ENCODE data around the gene CD163L1.

Gene CD163L1

DNA sequence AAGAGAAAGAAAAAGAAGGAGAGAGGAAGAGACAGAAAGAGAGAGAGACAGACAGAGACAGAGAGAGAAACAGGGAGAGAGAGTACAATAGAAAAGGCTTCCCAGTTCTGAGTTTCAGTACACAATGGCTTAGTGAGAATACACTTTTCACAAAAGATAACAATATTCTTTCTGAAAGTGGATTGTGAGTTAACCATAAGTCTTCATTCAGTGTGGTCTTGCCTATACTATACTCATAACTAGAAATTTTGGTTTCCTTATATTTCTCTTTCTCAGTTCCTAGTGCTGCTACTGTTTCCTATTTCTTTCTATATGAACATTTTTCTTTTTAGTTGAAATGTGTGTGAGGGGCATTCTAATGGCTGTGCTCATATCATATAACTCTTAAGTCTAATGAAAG is 9.3 kb downstream of the CD163L1 start:
- H3K4me2 ChIP-seq: peak overlapping the region in 2 of 11 experiments; percentile 5 to 22; a peak in 2 of 22 replicates
- H3K4me3 ChIP-seq: no peak overlapping the region
- no peaks in the 10 kb centered on the region for H3K27me3 ChIP-seq
- no peak overlapping the region for H3K27ac ChIP-seq
- H4K20me1 ChIP-seq: peaks cover 0 to 66% (median 0%) of the 10 kb centered on the region in 11 experiments; a peak in 2 of 22 replicates
- H3K4me1 ChIP-seq: peaks cover 0 to 24% (median 0%) of the 10 kb centered on the region in 10 experiments; a peak in 1 of 20 replicates
- no peak for TF ChIP-seq Cebpa-rat (IDR thresholded peaks at IDR 0.05)
- peaks cover 0 to 2% (median under 1%) of the 10 kb centered on the region in 11 experiments; a peak in 10 of 22 replicates for H3K9me3 ChIP-seq (replicated peaks in 1 of 11)
- H3K36me3 ChIP-seq: peaks cover 0 to 66% (median 0%) of the 10 kb centered on the region in 11 experiments; a peak in 5 of 22 replicates
- no peak overlapping the region for H3K9ac ChIP-seq

GRCh38 chr12:7433276-7433822 is 10.6 kb downstream of the CD163L1 start:
- H4K20me1 ChIP-seq: peaks cover 0 to 72% (median 0%) of the 10 kb centered on the region in 11 experiments; a peak in 2 of 22 replicates
- H3K27ac ChIP-seq: no peak overlapping the region
- 0 out of 22 replicates have a peak overlapping the region, but pooled peaks of 1 of the 11 experiments have one; percentile 7 for H3K4me2 ChIP-seq
- no peak overlapping the region for H3K4me3 ChIP-seq
- no peak overlapping the region for H3K9ac ChIP-seq
- peaks cover 0 to 77% (median 0%) of the 10 kb centered on the region in 11 experiments; a peak in 5 of 22 replicates for H3K36me3 ChIP-seq
- H3K4me1 ChIP-seq: peaks cover 0 to 20% (median 0%) of the 10 kb centered on the region in 10 experiments; a peak in 1 of 20 replicates
- no peaks in the 10 kb centered on the region for H3K27me3 ChIP-seq
- no peaks in the 10 kb centered on the region for H3K9me3 ChIP-seq (replicated peaks in 1 of 11)
- TF ChIP-seq Cebpa-rat (IDR thresholded peaks at IDR 0.05): no peak

- H3K27ac ChIP-seq: no peak overlapping the region
- H3K4me2 ChIP-seq: no peak overlapping the region
- TF ChIP-seq Cebpa-rat (IDR thresholded peaks at IDR 0.05): no peak
- no peak overlapping the region for H3K4me3 ChIP-seq
- H3K9me3 ChIP-seq (replicated peaks in 1 of 11): peaks cover 0 to 4% (median 0%) of the 10 kb centered on the region in 11 experiments; a peak in 4 of 22 replicates
- H4K20me1 ChIP-seq: peaks cover 0 to 82% (median 0%) of the 10 kb centered on the region in 11 experiments; a peak in 2 of 22 replicates
- no peaks in the 10 kb centered on the region for H3K27me3 ChIP-seq
- peaks cover 0 to 89% (median 0%) of the 10 kb centered on the region in 11 experiments; a peak in 5 of 22 replicates for H3K36me3 ChIP-seq
- peaks cover 0 to 20% (median 0%) of the 10 kb centered on the region in 10 experiments; a peak in 1 of 20 replicates for H3K4me1 ChIP-seq
- no peak overlapping the region for H3K9ac ChIP-seq
These were observed 11.8 kb downstream of the CD163L1 start for GRCh38 chr12:7431993-7432685.

DNA sequence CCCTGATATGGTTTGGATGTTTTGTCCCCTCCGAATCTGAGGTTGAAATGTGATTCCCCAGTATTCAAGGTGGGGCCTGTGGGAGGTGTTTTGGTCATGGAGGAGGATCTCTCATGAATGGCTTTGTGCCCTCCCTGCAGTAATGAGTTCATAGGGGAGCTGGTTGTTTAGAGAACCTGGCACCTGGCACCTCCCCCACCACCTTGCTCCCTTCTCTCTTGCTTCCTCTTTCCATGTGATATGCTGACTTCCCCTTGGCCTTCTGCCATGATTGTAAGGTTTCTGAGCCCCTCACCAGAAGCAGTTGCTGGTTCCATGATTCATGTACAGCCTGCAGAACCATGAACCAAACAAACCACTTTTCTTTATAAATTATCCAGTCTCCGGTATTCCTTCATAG is 32.6 kb downstream of the CD163L1 start:
- no peak for TF ChIP-seq Cebpa-rat (IDR thresholded peaks at IDR 0.05)
- Histone ChIP-seq H3K9ac (no peak overlapping the region), H3K27me3 (no peaks in the 10 kb centered on the region), H3K36me3 (peaks cover 0 to 84% (median 0%) of the 10 kb centered on the region in 11 experiments; a peak in 4 of 22 replicates), H4K20me1 (peaks cover 0 to 84% (median 0%) of the 10 kb centered on the region in 11 experiments; a peak in 3 of 22 replicates), H3K4me2 (peak overlapping the region in 6 of 11 experiments; percentile 4 to 26 (median 12); a peak in 6 of 22 replicates), H3K9me3 (replicated peaks in 1 of 11) (peaks cover 0 to 3% (median 0%) of the 10 kb centered on the region in 11 experiments; a peak in 2 of 22 replicates), H3K4me1 (peaks cover 0 to 26% (median 5%) of the 10 kb centered on the region in 10 experiments; a peak in 10 of 20 replicates), H3K27ac (no peak overlapping the region), H3K4me3 (no peak overlapping the region)

- H3K36me3 ChIP-seq: peaks cover 0 to 88% (median 0%) of the 10 kb centered on the region in 11 experiments; a peak in 4 of 22 replicates
- peaks cover 0 to 17% (median 0%) of the 10 kb centered on the region in 10 experiments; a peak in 4 of 20 replicates for H3K4me1 ChIP-seq
- peak overlapping the region in 2 of 11 experiments; percentile 12 to 39; a peak in 1 of 22 replicates for H3K4me2 ChIP-seq
- no peak overlapping the region for H3K4me3 ChIP-seq
- H3K27ac ChIP-seq: no peak overlapping the region
- no peak for TF ChIP-seq Cebpa-rat (IDR thresholded peaks at IDR 0.05)
- H3K27me3 ChIP-seq: no peaks in the 10 kb centered on the region
- peaks cover 0 to 92% (median 0%) of the 10 kb centered on the region in 11 experiments; a peak in 3 of 22 replicates for H4K20me1 ChIP-seq
- no peak overlapping the region for H3K9ac ChIP-seq
- no peaks in the 10 kb centered on the region; a peak in 1 of 22 replicates for H3K9me3 ChIP-seq (replicated peaks in 1 of 11)
These were observed 39.7 kb downstream of the CD163L1 start for GRCh38 chr12:7404275-7404674.

DNA sequence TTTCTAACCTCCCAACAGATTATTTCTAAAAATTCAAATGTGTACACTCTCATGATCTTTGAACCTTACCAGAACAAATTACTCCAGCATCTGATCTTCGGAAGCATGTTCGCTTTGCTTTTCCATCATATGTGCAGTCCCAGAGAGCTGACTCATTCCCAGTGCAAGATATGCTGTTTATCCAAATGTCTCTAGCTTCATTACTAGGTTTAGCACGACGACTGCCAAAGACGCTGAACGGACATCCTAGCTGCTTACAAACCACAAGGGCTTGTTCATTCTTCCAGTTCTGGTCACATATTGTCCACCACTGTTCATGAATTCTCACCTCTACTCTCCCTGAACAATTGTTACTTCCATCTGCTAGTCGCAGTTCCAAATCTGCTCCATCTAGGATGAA is 40.5 kb downstream of the CD163L1 start:
- Histone ChIP-seq H3K27ac (no peak overlapping the region), H3K4me2 (peak overlapping the region in 1 of 11 experiments; percentile 13; a peak in 1 of 22 replicates), H3K9ac (no peak overlapping the region), H3K36me3 (peaks cover 0 to 88% (median 0%) of the 10 kb centered on the region in 11 experiments; a peak in 4 of 22 replicates), H4K20me1 (peaks cover 0 to 91% (median 0%) of the 10 kb centered on the region in 11 experiments; a peak in 3 of 22 replicates), H3K4me1 (peaks cover 0 to 17% (median 0%) of the 10 kb centered on the region in 10 experiments; a peak in 4 of 20 replicates), H3K9me3 (replicated peaks in 1 of 11) (no peaks in the 10 kb centered on the region; a peak in 1 of 22 replicates), H3K27me3 (no peaks in the 10 kb centered on the region), H3K4me3 (no peak overlapping the region)
- no peak for TF ChIP-seq Cebpa-rat (IDR thresholded peaks at IDR 0.05)

- peaks cover 0 to 9% (median 0%) of the 10 kb centered on the region in 11 experiments; a peak in 4 of 22 replicates for H3K9me3 ChIP-seq (replicated peaks in 1 of 11)
- no peak for TF ChIP-seq Cebpa-rat (IDR thresholded peaks at IDR 0.05)
- H3K9ac ChIP-seq: no peak overlapping the region
- peaks cover 0 to 89% (median 0%) of the 10 kb centered on the region in 11 experiments; a peak in 3 of 22 replicates for H4K20me1 ChIP-seq
- no peak overlapping the region for H3K4me3 ChIP-seq
- H3K4me1 ChIP-seq: peaks cover 0 to 15% (median 0%) of the 10 kb centered on the region in 10 experiments; a peak in 4 of 20 replicates
- no peaks in the 10 kb centered on the region for H3K27me3 ChIP-seq
- H3K36me3 ChIP-seq: peaks cover 0 to 88% (median 0%) of the 10 kb centered on the region in 11 experiments; a peak in 4 of 22 replicates
- no peak overlapping the region for H3K4me2 ChIP-seq
- H3K27ac ChIP-seq: no peak overlapping the region
These were observed 44.9 kb downstream of the CD163L1 start for GRCh38 chr12:7399089-7399488.

DNA sequence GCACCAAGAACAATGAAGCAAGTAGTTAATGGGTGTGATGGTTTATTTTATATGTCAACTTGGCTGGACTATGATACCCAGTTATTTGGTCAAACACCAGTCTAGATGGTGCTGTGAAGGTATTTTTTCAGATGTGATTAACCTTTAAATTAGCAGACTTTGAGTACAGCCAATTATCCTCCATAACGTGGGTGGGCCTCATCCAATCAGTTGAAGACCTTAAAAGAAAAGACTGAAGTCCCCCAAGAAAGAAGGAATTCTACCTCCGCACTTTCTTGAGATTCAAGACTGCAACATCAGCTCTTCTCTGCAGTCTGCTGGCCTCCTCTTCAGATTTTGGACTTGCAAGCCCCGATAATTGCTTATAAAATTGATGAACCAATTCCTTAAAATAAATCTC is 47.5 kb downstream of the CD163L1 start:
- Histone ChIP-seq H3K27me3 (no peaks in the 10 kb centered on the region), H3K4me2 (peak overlapping the region in 2 of 11 experiments; percentile 10 to 16; a peak in 2 of 22 replicates), H3K36me3 (peaks cover 0 to 91% (median 0%) of the 10 kb centered on the region in 11 experiments; a peak in 4 of 22 replicates), H3K4me1 (peaks cover 0 to 9% (median 0%) of the 10 kb centered on the region in 10 experiments; a peak in 3 of 20 replicates), H3K27ac (no peak overlapping the region), H3K9me3 (replicated peaks in 1 of 11) (peaks cover 0 to 9% (median 0%) of the 10 kb centered on the region in 11 experiments; a peak in 5 of 22 replicates), H3K9ac (no peak overlapping the region), H4K20me1 (peaks cover 0 to 93% (median 0%) of the 10 kb centered on the region in 11 experiments; a peak in 3 of 22 replicates), H3K4me3 (no peak overlapping the region)
- TF ChIP-seq Cebpa-rat (IDR thresholded peaks at IDR 0.05): no peak
